OCI-LY1 (cell line): Measurements from ENCODE around the gene CFAP58.
"Not testable (repeated sequence)": the region's sequence is repeated elsewhere in the genome, so short reads cannot be mapped to it uniquely, and the experiment has no call there.

Experiments used
- H2AFZ ChIP-seq: fragments of 200-600 bp; sonication (generic), shearing (Covaris generic); 2 replicates; pipeline ENCODE4 v1.6.0; 2014; ENCODE audit warnings: antibody characterized with exemption, mild to moderate bottlenecking, low read length
- H3F3A ChIP-seq: fragments of 200-600 bp; sonication (generic), shearing (Covaris generic); 2 replicates; pipeline ENCODE4 v1.6.0; 2014; ENCODE audit warnings: mild to moderate bottlenecking, antibody characterized with exemption, low read length, moderate library complexity; ENCODE audit not compliant: insufficient read depth
- H3K27ac ChIP-seq: fragments of 200-600 bp; sonication (generic); 2 replicates; pipeline ENCODE4 v1.5.1; 2014; ENCODE audit warnings: low read length, mixed run types, mild to moderate bottlenecking, low read depth; ENCODE audit not compliant: poor library complexity, severe bottlenecking
- H3K27me3 ChIP-seq: fragments of 200-600 bp; sonication (generic); 2 replicates; pipeline ENCODE4 v1.6.0; 2014; ENCODE audit warnings: antibody characterized with exemption, mild to moderate bottlenecking, low read length, moderate library complexity; ENCODE audit not compliant: insufficient read depth
- H3K36me3 ChIP-seq: fragments of 200-600 bp; sonication (generic); 2 replicates; pipeline ENCODE4 v1.6.1; 2014; ENCODE audit warnings: mild to moderate bottlenecking, antibody characterized with exemption, low read length, moderate library complexity, mixed read lengths; ENCODE audit not compliant: insufficient read depth
- H3K4me1 ChIP-seq: fragments of 200-600 bp; sonication (generic); 2 replicates; pipeline ENCODE4 v1.5.1; 2014; ENCODE audit warnings: mild to moderate bottlenecking, low read length, moderate library complexity; ENCODE audit not compliant: insufficient read depth, severe bottlenecking
- H3K4me2 ChIP-seq: fragments of 200-600 bp; sonication (generic), shearing (Covaris generic); 2 replicates; pipeline ENCODE4 v1.6.1; 2014; ENCODE audit warnings: low read length
- H3K4me3 ChIP-seq: fragments of 200-600 bp; sonication (generic); 2 replicates; pipeline ENCODE4 v1.5.1; 2014; ENCODE audit warnings: low read length, low read depth, mild to moderate bottlenecking, mixed read lengths; ENCODE audit not compliant: poor library complexity, severe bottlenecking
- H3K79me2 ChIP-seq: fragments of 200-600 bp; shearing (Covaris generic); 2 replicates; pipeline ENCODE4 v1.6.1; 2016; ENCODE audit warnings: mixed run types, low read length, mixed read lengths; ENCODE audit not compliant: insufficient read depth
- H3K9ac ChIP-seq: fragments of 200-600 bp; sonication (generic), shearing (Covaris generic); 2 replicates; pipeline ENCODE4 v1.6.1; 2014; ENCODE audit warnings: mild to moderate bottlenecking, low read length, mixed read lengths
- H3K9me2 ChIP-seq: fragments of 200-600 bp; sonication (generic), shearing (Covaris generic); 2 replicates; pipeline ENCODE4 v1.6.1; 2014; ENCODE audit warnings: low read depth, mild to moderate bottlenecking, low read length, mixed read lengths
- H3K9me3 ChIP-seq: fragments of 200-600 bp; shearing (Covaris generic); 2 replicates; pipeline ENCODE4 v1.6.1; 2014; ENCODE audit warnings: low read length, mixed read lengths
- H4K20me1 ChIP-seq: fragments of 200-600 bp; sonication (generic), shearing (Covaris generic); 2 replicates; pipeline ENCODE4 v1.6.0; 2016; ENCODE audit warnings: mild to moderate bottlenecking, low read length; ENCODE audit not compliant: insufficient read depth
- EZH2 ChIP-seq: fragments of 200-600 bp; sonication (generic), shearing (Covaris generic); IDR thresholded peaks from 2 replicates; pipeline ENCODE4 v1.8.0; 2017; ENCODE audit warnings: borderline replicate concordance, mixed run types, mild to moderate bottlenecking, antibody characterized with exemption, low read length, moderate library complexity, mixed read lengths
- TF ChIP-seq, protein P1 (sequence below): fragments of 200-600 bp; sonication (generic), shearing (Covaris generic); IDR thresholded peaks from 2 replicates; pipeline ENCODE4 v1.5.1; 2017; ENCODE audit warnings: mild to moderate bottlenecking, antibody characterized with exemption, low read length, moderate library complexity, mixed read lengths

CFAP58 gene

DNA sequence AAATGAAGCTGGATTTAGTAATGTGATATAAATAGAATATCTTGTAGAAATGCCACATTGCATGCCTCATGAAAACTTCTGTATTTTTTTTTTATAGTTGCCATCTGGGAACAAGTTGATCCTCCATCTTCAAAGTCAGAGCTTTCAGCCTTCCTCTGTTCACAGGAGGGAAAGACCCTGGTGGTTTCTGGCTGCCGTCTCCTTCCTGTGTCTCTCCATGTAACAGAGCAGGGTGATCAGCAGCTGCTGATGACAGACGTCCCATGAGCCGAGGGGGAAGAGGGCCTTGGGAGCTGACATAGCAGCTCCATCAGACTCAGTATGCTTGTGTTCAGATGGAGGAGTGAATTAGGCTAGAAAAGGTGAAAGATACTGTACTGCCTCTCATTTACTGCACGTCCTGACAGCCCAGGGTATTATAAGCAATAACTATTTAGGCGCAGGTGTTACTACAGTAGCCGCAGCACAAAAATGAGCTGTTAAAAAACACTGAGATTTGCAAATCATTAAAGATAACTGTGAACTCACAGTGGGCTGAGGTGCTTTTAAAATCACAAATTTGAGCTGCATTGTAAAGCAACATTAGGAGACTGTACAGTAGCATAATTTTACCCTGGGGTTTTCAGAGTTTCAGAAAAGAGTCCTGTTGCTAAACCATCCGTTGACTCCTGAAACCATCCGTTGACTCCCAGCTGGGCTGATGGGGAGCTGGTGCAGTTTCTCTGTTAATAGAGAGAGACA is 103.3 kb downstream of the CFAP58 start:
- TF ChIP-seq, protein P1, sequence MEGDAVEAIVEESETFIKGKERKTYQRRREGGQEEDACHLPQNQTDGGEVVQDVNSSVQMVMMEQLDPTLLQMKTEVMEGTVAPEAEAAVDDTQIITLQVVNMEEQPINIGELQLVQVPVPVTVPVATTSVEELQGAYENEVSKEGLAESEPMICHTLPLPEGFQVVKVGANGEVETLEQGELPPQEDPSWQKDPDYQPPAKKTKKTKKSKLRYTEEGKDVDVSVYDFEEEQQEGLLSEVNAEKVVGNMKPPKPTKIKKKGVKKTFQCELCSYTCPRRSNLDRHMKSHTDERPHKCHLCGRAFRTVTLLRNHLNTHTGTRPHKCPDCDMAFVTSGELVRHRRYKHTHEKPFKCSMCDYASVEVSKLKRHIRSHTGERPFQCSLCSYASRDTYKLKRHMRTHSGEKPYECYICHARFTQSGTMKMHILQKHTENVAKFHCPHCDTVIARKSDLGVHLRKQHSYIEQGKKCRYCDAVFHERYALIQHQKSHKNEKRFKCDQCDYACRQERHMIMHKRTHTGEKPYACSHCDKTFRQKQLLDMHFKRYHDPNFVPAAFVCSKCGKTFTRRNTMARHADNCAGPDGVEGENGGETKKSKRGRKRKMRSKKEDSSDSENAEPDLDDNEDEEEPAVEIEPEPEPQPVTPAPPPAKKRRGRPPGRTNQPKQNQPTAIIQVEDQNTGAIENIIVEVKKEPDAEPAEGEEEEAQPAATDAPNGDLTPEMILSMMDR: no peak
- TF ChIP-seq EZH2: no peak
- H3K4me1 ChIP-seq: no peaks in the 10 kb centered on the region
- no peaks in the 10 kb centered on the region for H4K20me1 ChIP-seq
- H3K27me3 ChIP-seq: no peaks in the 10 kb centered on the region
- no peaks in the 10 kb centered on the region for H3K9me3 ChIP-seq
- H3K27ac ChIP-seq: no peak overlapping the region
- H3K36me3 ChIP-seq: no peaks in the 10 kb centered on the region
- no peaks in the 10 kb centered on the region for H3K9me2 ChIP-seq
- no peak overlapping the region for H2AFZ ChIP-seq
- no peak overlapping the region for H3K4me3 ChIP-seq
- H3F3A ChIP-seq: no peaks in the 10 kb centered on the region
- no peak overlapping the region for H3K4me2 ChIP-seq
- H3K79me2 ChIP-seq: no peaks in the 10 kb centered on the region
- H3K9ac ChIP-seq: no peak overlapping the region

GRCh38 chr10:104457543-104457828 is 103.9 kb downstream of the CFAP58 start:
- Histone ChIP-seq H3K9me3 (no peaks in the 10 kb centered on the region), H3K9ac (no peak overlapping the region), H3K36me3 (no peaks in the 10 kb centered on the region), H3K4me3 (no peak overlapping the region), H3K4me1 (no peaks in the 10 kb centered on the region), H3F3A (no peaks in the 10 kb centered on the region), H4K20me1 (no peaks in the 10 kb centered on the region), H3K9me2 (no peaks in the 10 kb centered on the region), H3K79me2 (no peaks in the 10 kb centered on the region), H2AFZ (no peak overlapping the region), H3K4me2 (no peak overlapping the region), H3K27ac (no peak overlapping the region), H3K27me3 (no peaks in the 10 kb centered on the region)
- TF ChIP-seq, protein P1: no peak
- no peak for TF ChIP-seq EZH2

DNA sequence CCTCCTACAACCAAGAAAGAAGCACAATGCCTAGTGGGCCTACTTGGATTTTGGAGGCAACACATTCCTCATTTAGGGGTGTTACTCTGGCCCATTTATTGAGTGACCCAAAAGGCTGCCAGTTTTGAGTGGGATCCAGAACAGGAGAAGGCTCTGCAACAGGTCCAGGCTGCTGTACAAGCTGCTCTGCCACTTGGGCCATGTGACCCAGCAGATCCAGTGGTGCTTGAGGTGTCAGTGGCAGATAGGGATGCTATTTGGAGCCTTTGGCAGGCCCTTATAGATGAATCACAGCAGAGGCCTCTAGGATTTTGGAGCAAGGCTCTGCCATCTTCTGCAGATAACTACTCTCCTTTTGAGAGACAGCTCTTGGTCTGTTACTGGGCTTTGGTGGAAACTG is 111.9 kb downstream of the CFAP58 start:
- not testable (repeated sequence) for H3F3A ChIP-seq, H3K36me3 ChIP-seq, H3K9me2 ChIP-seq, H3K27ac ChIP-seq, H3K27me3 ChIP-seq, H3K9me3 ChIP-seq, H4K20me1 ChIP-seq, H3K4me1 ChIP-seq, H3K9ac ChIP-seq, H3K79me2 ChIP-seq, H2AFZ ChIP-seq, H3K4me3 ChIP-seq, H3K4me2 ChIP-seq

DNA sequence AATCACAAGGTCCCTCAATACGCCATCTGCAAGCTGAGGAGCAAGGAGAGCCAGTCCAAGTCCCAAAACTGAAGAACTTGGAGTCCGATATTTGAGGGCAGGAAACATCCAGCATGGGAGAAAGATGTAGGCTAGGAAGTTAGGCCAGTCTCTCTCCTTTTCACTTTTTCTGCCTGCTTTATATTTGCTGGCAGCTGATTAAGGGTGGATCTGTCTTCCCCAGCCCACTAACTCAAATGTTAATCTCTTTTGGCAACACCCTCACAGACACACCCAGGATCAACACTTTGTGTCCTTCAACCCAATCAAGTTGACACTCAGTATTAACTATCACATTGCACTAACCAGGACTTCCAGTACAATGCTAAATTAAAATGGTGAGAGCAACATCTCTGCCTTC is 115.2 kb downstream of the CFAP58 start:
- H3K9ac ChIP-seq, H3K9me2 ChIP-seq, H3K4me1 ChIP-seq, H3F3A ChIP-seq, H3K4me3 ChIP-seq, H3K79me2 ChIP-seq, H3K9me3 ChIP-seq, H3K27ac ChIP-seq, H4K20me1 ChIP-seq, H3K27me3 ChIP-seq, H2AFZ ChIP-seq, H3K4me2 ChIP-seq, H3K36me3 ChIP-seq: not testable (repeated sequence)
